AG08396 (cell line): ENCODE data around the gene PLEKHG4B.
"Not testable (repeated sequence)": the region's sequence is repeated elsewhere in the genome, so short reads cannot be mapped to it uniquely, and the experiment has no call there.

ENCODE experiments used
- DNase-seq: peaks from one replicate; pipeline ENCODE4 v3.0.0; 2012; ENCODE audit warnings: low spot score, mixed read lengths

Gene PLEKHG4B

GRCh38 chr5:158807-159447 is 67.0 kb downstream of the PLEKHG4B start:
- no peak for DNase-seq

GRCh38 chr5:159448-160172 is 67.6 kb downstream of the PLEKHG4B start:
- DNase-seq, result peak; percentile 52

DNA sequence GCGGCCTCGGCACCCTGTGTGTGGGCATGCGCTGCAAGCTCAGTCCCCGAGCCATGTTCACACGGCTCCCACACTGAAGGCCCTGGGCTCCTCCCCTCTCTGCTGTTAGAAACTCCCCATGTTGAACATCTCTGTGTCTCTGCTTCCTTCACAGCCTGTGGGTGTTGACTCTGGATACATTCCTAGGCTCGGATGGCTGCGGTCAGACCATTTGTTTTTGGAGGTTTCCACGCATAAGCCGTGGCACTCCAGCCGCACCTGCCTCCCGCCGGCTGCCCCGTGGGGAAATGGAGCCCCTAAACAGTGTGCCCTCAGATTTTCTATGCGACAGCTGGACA is 68.2 kb downstream of the PLEKHG4B start:
- DNase-seq, result no peak

DNA sequence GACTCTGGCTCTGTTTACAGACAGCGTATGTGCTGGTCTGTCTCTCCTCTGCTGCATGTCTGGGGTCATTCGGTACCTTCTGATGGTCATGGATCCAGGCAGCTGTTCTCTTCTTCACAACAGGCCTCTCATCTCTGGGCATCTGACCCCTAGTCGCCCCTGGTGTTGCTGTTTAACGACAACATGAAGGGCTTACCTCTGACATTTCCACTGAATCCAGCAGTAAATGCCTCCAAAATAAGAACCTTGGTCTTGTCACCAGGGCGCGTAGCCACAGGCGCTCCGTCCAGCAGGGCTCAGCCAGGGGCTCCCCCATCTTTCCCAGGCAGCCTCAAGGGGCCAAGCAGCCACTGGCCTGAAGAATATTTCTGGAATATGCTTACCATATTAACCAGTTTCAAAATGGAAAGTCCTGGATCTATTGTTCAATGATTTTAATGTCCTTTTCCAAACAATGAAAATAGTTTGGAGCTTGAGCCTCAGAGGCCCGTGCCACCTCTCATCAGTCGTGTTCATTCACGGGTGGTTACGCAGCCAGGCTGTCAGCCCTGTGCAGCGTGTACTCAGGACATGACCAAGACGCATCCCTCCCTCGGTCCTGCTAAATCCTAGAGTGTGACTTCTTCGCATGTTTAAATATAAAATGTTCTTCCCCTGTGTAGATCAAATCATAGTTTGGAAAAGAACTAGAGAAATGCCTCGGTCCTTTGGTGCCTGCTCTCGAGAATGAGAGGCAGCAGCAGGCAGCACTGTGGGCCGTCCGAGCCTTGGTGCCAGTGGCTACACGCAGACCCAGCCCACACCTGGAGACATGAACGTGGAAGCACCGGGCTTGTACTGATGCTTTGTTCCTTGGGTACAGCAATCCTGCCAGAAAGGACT is 69.2 kb downstream of the PLEKHG4B start:
- no peak for DNase-seq

- no peak for DNase-seq
Measured at GRCh38 chr5:161803-162110, 69.8 kb downstream of the PLEKHG4B start.

GRCh38 chr5:162190-162564 is 70.2 kb downstream of the PLEKHG4B start:
- no peak for DNase-seq

DNA sequence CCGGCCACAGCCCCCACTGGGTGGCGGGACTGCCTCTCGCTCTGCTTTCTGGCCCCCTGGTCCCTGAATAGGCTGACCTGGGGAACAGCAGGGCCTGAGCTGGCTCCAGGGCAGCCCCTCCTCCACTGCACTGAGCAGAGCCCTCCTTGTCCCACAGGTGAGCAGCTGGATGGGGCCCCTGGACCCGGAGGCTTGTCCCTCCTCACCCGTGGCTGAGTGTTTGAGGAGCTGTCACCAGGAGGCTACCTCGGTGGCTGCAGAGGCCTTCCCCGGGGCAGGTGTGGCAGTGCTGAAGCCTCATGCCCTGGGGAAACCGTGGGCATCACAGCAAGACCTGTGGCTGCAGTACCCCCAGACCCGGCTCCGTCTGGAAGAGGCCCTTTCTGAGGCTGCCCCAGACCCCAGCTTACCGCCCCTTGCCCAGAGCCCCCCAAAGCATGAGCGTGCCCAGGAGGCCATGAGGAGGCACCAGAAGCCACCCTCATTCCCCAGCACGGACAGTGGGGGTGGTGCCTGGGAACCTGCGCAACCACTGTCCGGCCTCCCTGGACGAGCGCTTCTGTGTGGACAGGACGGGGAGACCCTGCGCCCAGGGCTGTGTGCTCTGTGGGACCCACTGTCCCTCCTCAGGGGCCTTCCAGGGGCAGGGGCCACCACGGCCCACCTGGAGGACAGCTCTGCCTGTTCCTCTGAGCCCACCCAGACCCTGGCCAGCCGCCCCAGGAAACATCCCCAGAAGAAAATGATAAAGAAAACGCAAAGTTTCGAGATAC is 70.8 kb downstream of the PLEKHG4B start:
- DNase-seq, result no peak

DNA sequence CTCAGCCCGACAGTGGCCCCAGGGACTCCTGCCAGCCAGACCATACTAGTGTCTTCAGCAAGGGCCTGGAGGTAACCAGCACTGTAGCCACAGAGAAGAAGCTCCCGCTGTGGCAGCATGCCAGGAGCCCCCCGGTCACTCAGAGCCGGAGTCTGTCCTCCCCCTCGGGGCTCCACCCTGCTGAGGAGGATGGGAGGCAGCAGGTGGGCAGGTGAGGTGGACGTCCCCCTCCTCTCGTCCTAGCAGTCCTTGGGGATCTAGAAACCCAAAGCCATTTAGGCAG is 71.3 kb downstream of the PLEKHG4B start:
- no peak for DNase-seq

DNA sequence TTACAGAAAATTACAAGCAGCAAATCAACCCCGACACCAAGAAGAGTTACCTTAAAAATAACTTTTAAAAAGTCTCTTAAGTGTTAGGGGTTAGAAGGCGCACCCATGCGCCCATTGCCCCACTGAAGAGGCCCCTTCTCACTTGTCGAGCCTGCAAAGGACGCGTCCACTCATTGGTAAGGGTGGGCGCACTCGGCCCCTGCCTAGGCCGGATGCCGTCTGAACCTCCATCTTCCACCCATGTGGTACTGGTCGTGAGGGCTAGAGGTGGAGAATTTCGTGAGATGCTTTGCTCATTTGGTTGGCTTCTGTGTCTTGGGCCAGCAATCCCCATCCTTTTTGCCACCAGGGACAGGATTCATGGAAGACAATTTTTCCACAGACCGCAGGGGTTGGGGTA is 71.9 kb downstream of the PLEKHG4B start:
- DNase-seq, result no peak

- no peak for DNase-seq
Measured at GRCh38 chr5:164244-164643, 72.3 kb downstream of the PLEKHG4B start.

DNA sequence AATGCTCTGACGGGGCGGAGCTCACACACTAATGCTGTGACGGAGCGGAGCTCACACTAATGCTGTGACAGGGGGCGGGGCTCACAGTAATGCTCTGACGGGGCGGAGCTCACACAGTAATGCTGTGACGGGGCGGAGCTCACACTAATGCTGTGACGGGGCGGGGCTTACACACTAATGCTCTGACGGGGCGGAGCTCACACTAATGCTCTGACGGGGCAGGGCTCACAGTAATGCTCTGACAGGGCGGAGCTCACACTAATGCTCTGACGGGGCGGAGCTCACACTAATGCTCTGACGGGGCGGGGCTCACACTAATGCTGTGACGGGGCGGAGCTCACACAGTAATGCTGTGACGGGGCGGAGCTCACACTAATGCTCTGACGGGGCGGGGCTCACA is 72.8 kb downstream of the PLEKHG4B start:
- DNase-seq, result not testable (repeated sequence)

GRCh38 chr5:166441-167372 is 74.7 kb downstream of the PLEKHG4B start:
- no peak for DNase-seq

GRCh38 chr5:167511-167910 is 75.5 kb downstream of the PLEKHG4B start:
- DNase-seq, result no peak

- DNase-seq, result peak; percentile 93
Measured at GRCh38 chr5:167982-168660, 76.2 kb downstream of the PLEKHG4B start.

GRCh38 chr5:169071-169727 is 77.2 kb downstream of the PLEKHG4B start:
- no peak for DNase-seq

DNA sequence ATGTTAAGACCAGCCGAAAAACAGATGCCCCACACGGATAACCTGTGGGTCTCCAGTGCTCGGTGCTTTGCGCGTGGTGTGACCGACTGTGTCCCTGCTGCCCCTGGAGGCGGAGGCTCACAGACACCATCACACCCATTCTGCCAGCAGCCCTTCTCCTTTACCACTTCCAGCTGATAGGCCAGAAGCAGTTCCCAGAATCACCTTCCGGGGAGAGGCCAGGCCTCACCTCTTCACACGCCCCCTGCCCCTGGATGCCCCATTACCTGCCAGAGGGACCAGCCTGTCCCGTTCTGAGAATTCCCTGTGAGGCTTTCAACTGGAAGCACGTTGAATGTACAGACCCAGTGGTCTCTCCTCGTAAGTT is 77.7 kb downstream of the PLEKHG4B start:
- DNase-seq, result no peak

DNA sequence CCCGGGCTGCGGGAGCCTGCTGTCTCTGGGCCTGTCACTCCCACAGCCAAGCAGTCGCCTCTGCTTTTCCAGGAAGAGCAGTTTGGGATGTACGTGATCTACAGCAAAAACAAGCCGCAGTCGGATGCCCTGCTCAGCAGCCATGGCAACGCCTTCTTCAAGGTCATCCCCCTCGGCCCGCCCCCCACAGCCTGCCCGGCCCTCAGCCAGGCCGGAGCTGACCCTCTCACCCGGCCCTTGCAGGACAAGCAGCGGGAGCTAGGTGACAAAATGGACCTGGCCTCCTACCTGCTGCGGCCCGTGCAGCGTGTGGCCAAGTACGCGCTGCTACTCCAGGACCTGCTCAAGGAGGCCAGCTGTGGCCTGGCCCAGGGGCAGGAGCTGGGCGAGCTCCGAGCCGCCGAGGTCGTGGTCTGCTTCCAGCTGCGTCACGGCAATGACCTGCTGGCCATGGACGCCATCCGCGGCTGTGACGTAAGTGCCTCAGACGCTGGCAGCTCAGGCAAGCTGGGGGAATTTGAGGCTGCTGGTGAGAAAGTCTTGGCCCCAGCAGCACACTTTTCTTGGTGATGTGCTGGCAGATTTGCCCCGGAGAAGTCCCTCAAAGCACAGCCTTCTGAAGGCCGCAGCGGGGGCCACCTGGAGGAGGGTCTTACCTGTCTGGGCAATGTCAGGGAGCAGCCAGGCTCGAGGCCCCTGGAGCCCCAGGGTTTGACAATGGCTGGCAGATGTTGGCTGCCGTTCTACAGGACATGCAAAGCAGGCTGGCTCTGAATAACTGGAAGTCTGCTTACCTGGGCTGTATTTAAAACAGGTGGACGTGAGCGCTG is 79.2 kb downstream of the PLEKHG4B start:
- no peak for DNase-seq

DNA sequence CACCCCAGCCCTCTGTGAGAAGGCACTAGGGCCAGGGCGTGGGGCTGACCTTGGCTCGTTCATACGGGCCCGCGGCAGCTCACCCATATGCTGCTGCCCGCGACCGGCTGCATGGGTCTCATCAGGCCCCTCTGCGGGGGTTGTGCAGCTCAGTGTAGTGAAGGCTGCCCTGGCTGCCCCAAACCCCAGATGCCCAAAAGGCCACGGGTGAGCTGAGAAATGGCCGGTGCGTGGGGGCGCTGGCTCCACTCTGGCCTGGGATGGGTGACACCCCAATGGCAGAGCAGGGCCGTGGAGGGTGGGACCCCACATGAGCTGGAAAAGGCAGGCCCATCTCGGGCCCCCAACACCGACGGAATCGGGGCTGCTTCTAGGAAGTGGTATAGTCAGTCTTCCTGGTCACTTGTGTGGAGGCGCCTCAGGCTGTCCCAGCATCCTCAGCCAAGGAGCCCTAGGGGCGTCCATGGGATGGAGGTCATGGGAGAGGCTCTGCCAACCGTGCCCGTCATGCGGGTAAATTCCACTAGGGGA is 79.9 kb downstream of the PLEKHG4B start:
- no peak for DNase-seq

- no peak for DNase-seq
Measured at GRCh38 chr5:172421-172820, 80.5 kb downstream of the PLEKHG4B start.
